Activated T-cell treated with anti-CD3 and anti-CD28 coated beads, Interleukin-2, amount 50 U/mL, for 4 hours (primary cell): ENCODE results near the gene FN3K. TPM values are rescaled to one million over a fixed set of nuclear protein-coding genes. Genes with fewer than 3 reads are reported as not detected.
A peak's percentile ranks its signal among the peaks of the same experiment; 100 is the strongest.

Source experiments
- ATAC-seq, 2 donors: fragments of 200-7000 bp; cut with Tn5 transposase; one replicate each; pipeline ENCODE4 v1.10.0; 2021
- DNase-seq: peaks from one replicate; pipeline ENCODE4 v3.0.0-alpha.2; 2020
- H3K27me3 Mint-ChIP-seq: one replicate; pipeline ENCODE4 v1.8.0; 2021; ENCODE audit warnings: low read depth, mixed read lengths
- H3K36me3 Mint-ChIP-seq: one replicate; pipeline ENCODE4 v1.8.0; 2022; ENCODE audit warnings: mixed read lengths; ENCODE audit not compliant: insufficient read depth
- H3K4me1 Mint-ChIP-seq: one replicate; pipeline ENCODE4 v1.8.0; 2021; ENCODE audit warnings: low read depth, mixed read lengths
- H3K4me3 Mint-ChIP-seq: one replicate; pipeline ENCODE4 v1.8.0; 2021; ENCODE audit warnings: mild to moderate bottlenecking, moderate library complexity, mixed read lengths
- H3K9me3 Mint-ChIP-seq: one replicate; pipeline ENCODE4 v1.8.0; 2021; ENCODE audit warnings: mixed read lengths
- total RNA-seq, 3 donors: library from RNA; stranded (reverse); gene quantifications; one replicate each; pipeline ENCODE4 v1.2.1, GENCODE V29; 2021

FN3K gene
- total RNA-seq, 3 donors from 2014 or later = 0.79 to 1.3 (median 1.0) TPM

- ATAC-seq (no peak), DNase-seq (no peak)
- peaks cover 5% of the 10 kb centered on the region for H3K36me3 Mint-ChIP-seq
- no peak overlapping the region for H3K4me3 Mint-ChIP-seq
- H3K9me3 Mint-ChIP-seq = no peaks in the 10 kb centered on the region
- H3K27me3 Mint-ChIP-seq = no peaks in the 10 kb centered on the region
- H3K4me1 Mint-ChIP-seq = peaks cover 17% of the 10 kb centered on the region
Measured at GRCh38 chr17:82713071-82713723, 22.2 kb upstream of the FN3K start.

- peaks cover 21% of the 10 kb centered on the region for H3K4me1 Mint-ChIP-seq
- H3K4me3 Mint-ChIP-seq = peak within 1 kb of the TSS; percentile 95
- H3K36me3 Mint-ChIP-seq = peaks cover 13% of the 10 kb centered on the region
- no peaks in the 10 kb centered on the region for H3K27me3 Mint-ChIP-seq
- ATAC-seq (peak; percentile 92 to 95), DNase-seq (peak; percentile 83)
- no peaks in the 10 kb centered on the region for H3K9me3 Mint-ChIP-seq
Measured at GRCh38 chr17:82716203-82717010, 19.0 kb upstream of the FN3K start, which contains the start of gene FN3KRP. Gene FN3KRP (plus strand): TSS chr17:82716706. CDS start chr17:82716756, 50 bp downstream.

- Mint-ChIP-seq H3K36me3 (peaks cover 28% of the 10 kb centered on the region), H3K4me3 (no peak overlapping the region), H3K4me1 (peaks cover 21% of the 10 kb centered on the region), H3K27me3 (no peaks in the 10 kb centered on the region), H3K9me3 (no peaks in the 10 kb centered on the region)
- ATAC-seq (no peak), DNase-seq (no peak)
Measured at GRCh38 chr17:82718986-82719685, 16.3 kb upstream of the FN3K start.

- Mint-ChIP-seq H3K4me1 (peaks cover 21% of the 10 kb centered on the region), H3K27me3 (no peaks in the 10 kb centered on the region)
Measured at GRCh38 chr17:82720204-82720603, 15.2 kb upstream of the FN3K start.

GRCh38 chr17:82722341-82723013 is 12.9 kb upstream of the FN3K start:
- no peaks in the 10 kb centered on the region for H3K9me3 Mint-ChIP-seq
- peaks cover 35% of the 10 kb centered on the region for H3K36me3 Mint-ChIP-seq
- no peaks in the 10 kb centered on the region for H3K27me3 Mint-ChIP-seq
- ATAC-seq = no peak
- no peak overlapping the region for H3K4me3 Mint-ChIP-seq
- no peak for DNase-seq
- H3K4me1 Mint-ChIP-seq = peaks cover 11% of the 10 kb centered on the region

More at GRCh38 chr17:82720204-82720603, 15.2 kb upstream of the FN3K start:
- peaks cover 28% of the 10 kb centered on the region for H3K36me3 Mint-ChIP-seq
- DNase-seq (no peak), ATAC-seq (no peak)
- H3K9me3 Mint-ChIP-seq = no peaks in the 10 kb centered on the region
- no peak overlapping the region for H3K4me3 Mint-ChIP-seq

- ATAC-seq = no peak
- H3K36me3 Mint-ChIP-seq = peaks cover 32% of the 10 kb centered on the region
- no peaks in the 10 kb centered on the region for H3K27me3 Mint-ChIP-seq
- H3K4me1 Mint-ChIP-seq = peaks cover 4% of the 10 kb centered on the region
- DNase-seq = no peak
- H3K4me3 Mint-ChIP-seq = no peak overlapping the region
- no peaks in the 10 kb centered on the region for H3K9me3 Mint-ChIP-seq
Measured at GRCh38 chr17:82723169-82723807, 12.1 kb upstream of the FN3K start.

- no peak for DNase-seq
- H3K4me1 Mint-ChIP-seq = no peaks in the 10 kb centered on the region
- no peaks in the 10 kb centered on the region for H3K9me3 Mint-ChIP-seq
- ATAC-seq = no peak
- H3K4me3 Mint-ChIP-seq = no peak overlapping the region
- H3K36me3 Mint-ChIP-seq = peaks cover 28% of the 10 kb centered on the region
- no peaks in the 10 kb centered on the region for H3K27me3 Mint-ChIP-seq
Measured at GRCh38 chr17:82726427-82726826, 9.0 kb upstream of the FN3K start.

- Mint-ChIP-seq H3K9me3 (peaks cover 6% of the 10 kb centered on the region), H3K4me3 (no peak overlapping the region), H3K27me3 (no peaks in the 10 kb centered on the region), H3K36me3 (peaks cover 19% of the 10 kb centered on the region), H3K4me1 (no peaks in the 10 kb centered on the region)
- ATAC-seq = no peak
- DNase-seq = no peak
Measured at GRCh38 chr17:82729479-82730260, 5.7 kb upstream of the FN3K start.

GRCh38 chr17:82732118-82732743 is 3.2 kb upstream of the FN3K start:
- H3K4me3 Mint-ChIP-seq = no peak overlapping the region
- no peaks in the 10 kb centered on the region for H3K27me3 Mint-ChIP-seq
- peaks cover 4% of the 10 kb centered on the region for H3K4me1 Mint-ChIP-seq
- DNase-seq (no peak), ATAC-seq (no peak)
- H3K9me3 Mint-ChIP-seq = peaks cover 6% of the 10 kb centered on the region
- peaks cover 12% of the 10 kb centered on the region for H3K36me3 Mint-ChIP-seq

- DNase-seq (no peak), ATAC-seq (no peak)
- Mint-ChIP-seq H3K36me3 (peaks cover 20% of the 10 kb centered on the region), H3K4me3 (no peak overlapping the region), H3K27me3 (no peaks in the 10 kb centered on the region), H3K9me3 (peaks cover 16% of the 10 kb centered on the region), H3K4me1 (peaks cover 4% of the 10 kb centered on the region)
Measured at GRCh38 chr17:82736511-82737185, 1.2 kb downstream of the FN3K start.

GRCh38 chr17:82737967-82738877 is 2.8 kb downstream of the FN3K start:
- H3K4me1 Mint-ChIP-seq = peaks cover 4% of the 10 kb centered on the region
- H3K9me3 Mint-ChIP-seq = peaks cover 13% of the 10 kb centered on the region
- ATAC-seq = no peak
- H3K36me3 Mint-ChIP-seq = peaks cover 20% of the 10 kb centered on the region
- no peaks in the 10 kb centered on the region for H3K27me3 Mint-ChIP-seq
- DNase-seq = no peak
- no peak overlapping the region for H3K4me3 Mint-ChIP-seq
